DND-41 (cell line): ENCODE measurements around the gene PXDC1.

ENCODE experiments used
- EZH2 ChIP-seq: IDR thresholded peaks from 3 replicates; pipeline ENCODE4 v1.6.1; 2012; ENCODE audit warnings: borderline replicate concordance, low read depth, mild to moderate bottlenecking, moderate library complexity, low read length, inconsistent platforms; ENCODE audit not compliant: severe bottlenecking
- TF ChIP-seq, protein P1 (sequence below): IDR thresholded peaks from 2 replicates; pipeline ENCODE4 v1.5.1; 2012; ENCODE audit warnings: borderline replicate concordance, low read length, moderate library complexity, mild to moderate bottlenecking; ENCODE audit not compliant: poor library complexity, severe bottlenecking; ENCODE audit errors: extremely low read depth

DNA sequence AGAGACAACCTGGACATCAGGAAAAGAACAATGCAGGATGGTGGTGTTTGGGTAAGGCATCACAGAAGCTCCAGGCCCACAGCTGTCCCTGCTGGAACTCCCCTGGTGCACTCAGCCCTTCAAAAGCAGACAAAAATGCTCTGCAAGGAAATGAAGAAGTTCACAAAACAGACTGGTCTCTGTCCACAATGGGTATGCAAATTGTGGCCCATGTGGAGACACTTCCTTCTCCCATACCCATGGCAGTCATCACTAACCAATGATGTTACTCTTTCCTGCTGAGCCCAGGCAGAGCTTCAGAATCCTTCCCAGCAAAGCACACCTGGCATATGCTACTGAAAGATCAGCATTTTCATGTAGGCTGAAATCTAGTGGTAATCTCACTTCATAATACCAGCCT is 42.6 kb upstream of the PXDC1 start:
- TF ChIP-seq, protein P1, sequence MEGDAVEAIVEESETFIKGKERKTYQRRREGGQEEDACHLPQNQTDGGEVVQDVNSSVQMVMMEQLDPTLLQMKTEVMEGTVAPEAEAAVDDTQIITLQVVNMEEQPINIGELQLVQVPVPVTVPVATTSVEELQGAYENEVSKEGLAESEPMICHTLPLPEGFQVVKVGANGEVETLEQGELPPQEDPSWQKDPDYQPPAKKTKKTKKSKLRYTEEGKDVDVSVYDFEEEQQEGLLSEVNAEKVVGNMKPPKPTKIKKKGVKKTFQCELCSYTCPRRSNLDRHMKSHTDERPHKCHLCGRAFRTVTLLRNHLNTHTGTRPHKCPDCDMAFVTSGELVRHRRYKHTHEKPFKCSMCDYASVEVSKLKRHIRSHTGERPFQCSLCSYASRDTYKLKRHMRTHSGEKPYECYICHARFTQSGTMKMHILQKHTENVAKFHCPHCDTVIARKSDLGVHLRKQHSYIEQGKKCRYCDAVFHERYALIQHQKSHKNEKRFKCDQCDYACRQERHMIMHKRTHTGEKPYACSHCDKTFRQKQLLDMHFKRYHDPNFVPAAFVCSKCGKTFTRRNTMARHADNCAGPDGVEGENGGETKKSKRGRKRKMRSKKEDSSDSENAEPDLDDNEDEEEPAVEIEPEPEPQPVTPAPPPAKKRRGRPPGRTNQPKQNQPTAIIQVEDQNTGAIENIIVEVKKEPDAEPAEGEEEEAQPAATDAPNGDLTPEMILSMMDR = no peak
- TF ChIP-seq EZH2 = no peak
